ENCODE data around the gene BAIAP2L2. TPM values are rescaled to one million over a fixed set of nuclear protein-coding genes. Genes with fewer than 3 reads are reported as not detected.
"Not testable (repeated sequence)": the region's sequence is repeated elsewhere in the genome, so short reads cannot be mapped to it uniquely, and the experiment has no call there.

The BAIAP2L2 gene, protein sequence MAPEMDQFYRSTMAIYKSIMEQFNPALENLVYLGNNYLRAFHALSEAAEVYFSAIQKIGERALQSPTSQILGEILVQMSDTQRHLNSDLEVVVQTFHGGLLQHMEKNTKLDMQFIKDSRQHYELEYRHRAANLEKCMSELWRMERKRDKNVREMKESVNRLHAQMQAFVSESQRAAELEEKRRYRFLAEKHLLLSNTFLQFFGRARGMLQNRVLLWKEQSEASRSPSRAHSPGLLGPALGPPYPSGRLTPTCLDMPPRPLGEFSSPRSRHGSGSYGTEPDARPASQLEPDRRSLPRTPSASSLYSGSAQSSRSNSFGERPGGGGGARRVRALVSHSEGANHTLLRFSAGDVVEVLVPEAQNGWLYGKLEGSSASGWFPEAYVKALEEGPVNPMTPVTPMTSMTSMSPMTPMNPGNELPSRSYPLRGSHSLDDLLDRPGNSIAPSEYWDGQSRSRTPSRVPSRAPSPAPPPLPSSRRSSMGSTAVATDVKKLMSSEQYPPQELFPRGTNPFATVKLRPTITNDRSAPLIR
- total RNA-seq, result 2.3 and 3.0 TPM in 2 replicates

- DNase-seq (ENCODE audit: low read depth), result no peak
- H3K4me3 ChIP-seq (ENCODE audit: low read depth, low read length), result no peak within 1 kb of the TSS
- TF ChIP-seq, protein P1, sequence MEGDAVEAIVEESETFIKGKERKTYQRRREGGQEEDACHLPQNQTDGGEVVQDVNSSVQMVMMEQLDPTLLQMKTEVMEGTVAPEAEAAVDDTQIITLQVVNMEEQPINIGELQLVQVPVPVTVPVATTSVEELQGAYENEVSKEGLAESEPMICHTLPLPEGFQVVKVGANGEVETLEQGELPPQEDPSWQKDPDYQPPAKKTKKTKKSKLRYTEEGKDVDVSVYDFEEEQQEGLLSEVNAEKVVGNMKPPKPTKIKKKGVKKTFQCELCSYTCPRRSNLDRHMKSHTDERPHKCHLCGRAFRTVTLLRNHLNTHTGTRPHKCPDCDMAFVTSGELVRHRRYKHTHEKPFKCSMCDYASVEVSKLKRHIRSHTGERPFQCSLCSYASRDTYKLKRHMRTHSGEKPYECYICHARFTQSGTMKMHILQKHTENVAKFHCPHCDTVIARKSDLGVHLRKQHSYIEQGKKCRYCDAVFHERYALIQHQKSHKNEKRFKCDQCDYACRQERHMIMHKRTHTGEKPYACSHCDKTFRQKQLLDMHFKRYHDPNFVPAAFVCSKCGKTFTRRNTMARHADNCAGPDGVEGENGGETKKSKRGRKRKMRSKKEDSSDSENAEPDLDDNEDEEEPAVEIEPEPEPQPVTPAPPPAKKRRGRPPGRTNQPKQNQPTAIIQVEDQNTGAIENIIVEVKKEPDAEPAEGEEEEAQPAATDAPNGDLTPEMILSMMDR (IDR thresholded peaks at IDR 0.05; ENCODE audit: insufficient read depth, low read depth, low read length), result no peak
Measured at GRCh38 chr22:38110008-38110862, at the start of gene BAIAP2L2. Gene BAIAP2L2 (minus strand): TSS chr22:38110684. CDS start chr22:38110525, 159 bp downstream.

GRCh38 chr22:38155703-38156102 lies 45.2 kb upstream of the BAIAP2L2 start:
- no peak for DNase-seq (ENCODE audit: low read depth)
- no peak overlapping the region for H3K4me3 ChIP-seq (ENCODE audit: low read depth, low read length)
- TF ChIP-seq, protein P1 (IDR thresholded peaks at IDR 0.05; ENCODE audit: insufficient read depth, low read depth, low read length), result no peak

DNA sequence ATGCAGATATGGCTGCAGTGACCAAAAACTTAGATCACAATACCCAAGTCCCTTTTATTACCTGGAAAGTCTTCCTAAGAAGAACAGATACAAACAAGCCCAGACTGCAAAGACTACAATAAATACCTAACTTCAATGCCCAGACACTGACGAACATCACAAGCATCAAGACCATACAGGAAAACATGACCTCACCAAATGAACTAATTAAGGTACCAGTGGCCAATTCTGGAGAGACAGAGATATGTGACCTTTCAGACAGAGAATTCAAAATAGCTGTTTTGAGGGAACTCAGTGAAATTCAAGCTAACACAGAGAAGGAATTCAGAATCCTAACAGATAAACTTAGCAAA lies 44.1 kb upstream of the BAIAP2L2 start:
- H3K4me3 ChIP-seq (ENCODE audit: low read depth, low read length); DNase-seq (ENCODE audit: low read depth): not testable (repeated sequence)

- H3K4me3 ChIP-seq (ENCODE audit: low read depth, low read length), result no peak overlapping the region
- TF ChIP-seq, protein P1 (IDR thresholded peaks at IDR 0.05; ENCODE audit: insufficient read depth, low read depth, low read length), result no peak
- DNase-seq (ENCODE audit: low read depth), result no peak
Measured at GRCh38 chr22:38153821-38154562, 43.5 kb upstream of the BAIAP2L2 start.

GRCh38 chr22:38151126-38151500 lies 40.6 kb upstream of the BAIAP2L2 start:
- TF ChIP-seq, protein P1 (IDR thresholded peaks at IDR 0.05; ENCODE audit: insufficient read depth, low read depth, low read length), result no peak
- DNase-seq (ENCODE audit: low read depth), result no peak
- H3K4me3 ChIP-seq (ENCODE audit: low read depth, low read length), result no peak overlapping the region

DNA sequence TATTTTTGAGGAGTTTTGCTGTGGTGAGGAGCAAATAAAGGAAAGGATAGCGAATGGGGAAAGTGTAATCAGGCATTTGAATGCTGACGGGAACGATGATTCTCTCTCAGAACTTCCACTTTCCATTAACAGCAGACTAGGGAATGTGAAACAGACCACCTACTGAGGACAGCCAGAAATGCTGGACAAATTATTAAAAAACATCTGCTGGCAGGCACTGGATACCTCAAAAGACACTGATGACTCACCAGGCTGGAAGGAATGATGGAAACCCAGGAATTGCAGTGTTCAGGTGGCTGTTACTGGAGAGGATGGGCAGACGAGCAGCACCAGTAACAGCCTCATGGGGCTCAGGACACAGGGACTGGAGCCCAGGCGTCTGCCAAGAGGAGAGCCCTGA lies 37.8 kb upstream of the BAIAP2L2 start:
- TF ChIP-seq, protein P1 (IDR thresholded peaks at IDR 0.05; ENCODE audit: insufficient read depth, low read depth, low read length), result no peak
- DNase-seq (ENCODE audit: low read depth), result peak; percentile 45
- H3K4me3 ChIP-seq (ENCODE audit: low read depth, low read length), result no peak overlapping the region

DNA sequence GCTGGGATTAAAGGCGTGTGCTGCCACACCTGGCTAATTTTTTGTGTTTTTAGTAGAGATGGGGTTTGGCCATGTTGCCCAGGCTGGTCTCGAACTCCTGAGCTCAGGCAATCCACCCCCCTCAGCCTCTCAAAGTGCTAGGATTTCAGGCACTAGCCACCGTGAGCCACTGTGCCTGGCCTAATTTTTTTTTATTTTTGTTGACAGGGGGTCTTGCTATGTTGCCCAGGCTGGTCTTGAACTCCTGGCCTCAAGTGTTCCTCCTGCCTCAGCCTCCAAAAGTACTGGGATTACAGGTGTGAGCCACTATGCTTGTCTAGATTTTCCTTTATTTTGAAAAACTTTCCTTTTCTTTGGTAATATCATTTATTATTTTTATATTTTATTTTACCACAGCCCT lies 35.7 kb upstream of the BAIAP2L2 start:
- not testable (repeated sequence) for DNase-seq (ENCODE audit: low read depth)

More for the DNA sequence above, 35.7 kb upstream of the BAIAP2L2 start:
- H3K4me3 ChIP-seq (ENCODE audit: low read depth, low read length), result not testable (repeated sequence)

Data from fibroblast of villous mesenchyme (primary cell).